ENCODE data around the gene OR6T1. TPM values are rescaled to one million over a fixed set of nuclear protein-coding genes. Genes with fewer than 3 reads are reported as not detected.

The OR6T1 gene
- not detected for polyA plus RNA-seq

- no peaks in the 10 kb centered on the region for H3K4me1 Mint-ChIP-seq
- H3K36me3 Mint-ChIP-seq, result no peaks in the 10 kb centered on the region
- DNase-seq, result no peak
- peaks cover 0 to 6% (median 0%) of the 10 kb centered on the region in 6 donors for H3K9me3 Mint-ChIP-seq
- H3K27me3 Mint-ChIP-seq (ENCODE audit: low read depth in 3 of 3), result peaks cover 0 to 2% (median 0%) of the 10 kb centered on the region in 3 donors
- H3K27ac Mint-ChIP-seq, result no peak within 1 kb of the TSS
- H3K4me3 Mint-ChIP-seq, result no peak within 1 kb of the TSS
Observed at GRCh38 chr11:123943738-123944137, at the start of gene OR6T1. Gene OR6T1 (minus strand): TSS chr11:123943838. CDS start chr11:123943838, 0 bp downstream.

- peaks cover 0 to 14% (median 2%) of the 10 kb centered on the region in 6 donors for H3K9me3 Mint-ChIP-seq
- H3K27me3 Mint-ChIP-seq (ENCODE audit: low read depth in 3 of 3), result peaks cover 1 to 4% (median 4%) of the 10 kb centered on the region in 3 donors
- no peak overlapping the region for H3K4me3 Mint-ChIP-seq
- DNase-seq, result no peak
- no peak overlapping the region for H3K27ac Mint-ChIP-seq
- no peaks in the 10 kb centered on the region for H3K4me1 Mint-ChIP-seq
- H3K36me3 Mint-ChIP-seq, result no peaks in the 10 kb centered on the region
Observed at GRCh38 chr11:123979311-123979710, 35.7 kb upstream of the OR6T1 start.

GRCh38 chr11:123977731-123978347 is 34.2 kb upstream of the OR6T1 start, which contains the start of gene OR10S1:
Gene OR10S1 (minus strand): TSS chr11:123977781. CDS start chr11:123977664, 117 bp downstream.
- no peak within 1 kb of the TSS for H3K4me3 Mint-ChIP-seq
- no peak for DNase-seq
- H3K4me1 Mint-ChIP-seq, result no peaks in the 10 kb centered on the region
- H3K27ac Mint-ChIP-seq, result no peak within 1 kb of the TSS
- H3K36me3 Mint-ChIP-seq, result no peaks in the 10 kb centered on the region
- peaks cover 0 to 14% (median under 1%) of the 10 kb centered on the region in 6 donors for H3K9me3 Mint-ChIP-seq
- H3K27me3 Mint-ChIP-seq (ENCODE audit: low read depth in 3 of 3), result peaks cover 3 to 4% (median 4%) of the 10 kb centered on the region in 3 donors

GRCh38 chr11:123976770-123977560 is 33.3 kb upstream of the OR6T1 start:
- H3K36me3 Mint-ChIP-seq, result no peaks in the 10 kb centered on the region
- no peak overlapping the region for H3K27ac Mint-ChIP-seq
- H3K4me1 Mint-ChIP-seq, result no peaks in the 10 kb centered on the region
- H3K27me3 Mint-ChIP-seq (ENCODE audit: low read depth in 3 of 3), result peaks cover 3 to 4% (median 4%) of the 10 kb centered on the region in 3 donors
- peaks cover 0 to 5% (median 0%) of the 10 kb centered on the region in 6 donors for H3K9me3 Mint-ChIP-seq
- no peak overlapping the region for H3K4me3 Mint-ChIP-seq
- no peak for DNase-seq

- H3K27me3 Mint-ChIP-seq (ENCODE audit: low read depth in 3 of 3), result peaks cover 2 to 4% (median 4%) of the 10 kb centered on the region in 3 donors
- no peak for DNase-seq
- H3K27ac Mint-ChIP-seq, result no peak overlapping the region
- no peaks in the 10 kb centered on the region for H3K4me1 Mint-ChIP-seq
- H3K9me3 Mint-ChIP-seq, result peaks cover 0 to 6% (median 4%) of the 10 kb centered on the region in 6 donors
- no peak overlapping the region for H3K4me3 Mint-ChIP-seq
- no peaks in the 10 kb centered on the region for H3K36me3 Mint-ChIP-seq
Observed at GRCh38 chr11:123973816-123974215, 30.2 kb upstream of the OR6T1 start.

- Mint-ChIP-seq H3K27me3 (ENCODE audit: low read depth in 3 of 3) (peaks cover 2 to 5% (median 4%) of the 10 kb centered on the region in 3 donors), H3K4me1 (no peaks in the 10 kb centered on the region), H3K4me3 (no peak overlapping the region), H3K9me3 (peaks cover 0 to 14% (median 6%) of the 10 kb centered on the region in 6 donors), H3K27ac (no peak overlapping the region), H3K36me3 (no peaks in the 10 kb centered on the region)
- no peak for DNase-seq
Observed at GRCh38 chr11:123956752-123957151, 13.1 kb upstream of the OR6T1 start.

- peaks cover 0 to 2% (median 0%) of the 10 kb centered on the region in 3 donors for H3K27me3 Mint-ChIP-seq (ENCODE audit: low read depth in 3 of 3)
- no peak overlapping the region for H3K27ac Mint-ChIP-seq
- H3K36me3 Mint-ChIP-seq, result no peaks in the 10 kb centered on the region
- no peak for DNase-seq
- H3K4me1 Mint-ChIP-seq, result no peaks in the 10 kb centered on the region
- H3K9me3 Mint-ChIP-seq, result peaks cover 0 to 3% (median 0%) of the 10 kb centered on the region in 6 donors
- H3K4me3 Mint-ChIP-seq, result no peak overlapping the region
Observed at GRCh38 chr11:123945132-123945531, 1.5 kb upstream of the OR6T1 start.

GRCh38 chr11:123942413-123942812 is 1.2 kb downstream of the OR6T1 start:
- H3K4me3 Mint-ChIP-seq, result no peak overlapping the region
- H3K27ac Mint-ChIP-seq, result no peak overlapping the region
- DNase-seq, result no peak
- H3K9me3 Mint-ChIP-seq, result peaks cover 0 to 6% (median 0%) of the 10 kb centered on the region in 6 donors
- H3K4me1 Mint-ChIP-seq, result no peaks in the 10 kb centered on the region
- peaks cover 0 to under 1% (median 0%) of the 10 kb centered on the region in 3 donors for H3K27me3 Mint-ChIP-seq (ENCODE audit: low read depth in 3 of 3)
- H3K36me3 Mint-ChIP-seq, result no peaks in the 10 kb centered on the region

GRCh38 chr11:123939317-123939716 is 4.3 kb downstream of the OR6T1 start, which contains the start of gene OR4D5:
Gene OR4D5 (plus strand): TSS chr11:123939617. CDS start chr11:123939617, 0 bp downstream.
- Mint-ChIP-seq H3K9me3 (peaks cover 0 to 6% (median 0%) of the 10 kb centered on the region in 6 donors), H3K4me3 (no peak within 1 kb of the TSS), H3K27me3 (ENCODE audit: low read depth in 3 of 3) (peaks cover 0 to 2% (median 0%) of the 10 kb centered on the region in 3 donors), H3K4me1 (no peaks in the 10 kb centered on the region), H3K36me3 (no peaks in the 10 kb centered on the region), H3K27ac (no peak within 1 kb of the TSS)
- no peak for DNase-seq

- Mint-ChIP-seq H3K4me3 (no peak overlapping the region), H3K36me3 (no peaks in the 10 kb centered on the region), H3K27ac (no peak overlapping the region), H3K9me3 (peaks cover 0 to 9% (median 4%) of the 10 kb centered on the region in 6 donors), H3K27me3 (ENCODE audit: low read depth in 3 of 3) (peaks cover 0 to 2% (median 0%) of the 10 kb centered on the region in 3 donors), H3K4me1 (no peaks in the 10 kb centered on the region)
- DNase-seq, result no peak
Observed at GRCh38 chr11:123924027-123924426, 19.6 kb downstream of the OR6T1 start.

GRCh38 chr11:123920943-123921342 is 22.7 kb downstream of the OR6T1 start:
- DNase-seq, result no peak
- no peak overlapping the region for H3K27ac Mint-ChIP-seq
- H3K4me3 Mint-ChIP-seq, result no peak overlapping the region
- no peaks in the 10 kb centered on the region for H3K36me3 Mint-ChIP-seq
- H3K9me3 Mint-ChIP-seq, result peaks cover 0 to 5% (median 2%) of the 10 kb centered on the region in 6 donors
- peaks cover 0 to 2% (median 1%) of the 10 kb centered on the region in 3 donors for H3K27me3 Mint-ChIP-seq (ENCODE audit: low read depth in 3 of 3)
- no peaks in the 10 kb centered on the region for H3K4me1 Mint-ChIP-seq

- Mint-ChIP-seq H3K4me1 (no peaks in the 10 kb centered on the region), H3K27ac (no peak overlapping the region), H3K4me3 (no peak overlapping the region), H3K27me3 (ENCODE audit: low read depth in 3 of 3) (peaks cover 0 to 3% (median 3%) of the 10 kb centered on the region in 3 donors), H3K9me3 (peaks cover 0 to 1% (median 0%) of the 10 kb centered on the region in 6 donors), H3K36me3 (no peaks in the 10 kb centered on the region)
- DNase-seq, result no peak
Observed at GRCh38 chr11:123905826-123906225, 37.8 kb downstream of the OR6T1 start.

- peaks cover 0 to 1% (median 0%) of the 10 kb centered on the region in 6 donors for H3K9me3 Mint-ChIP-seq
- H3K27me3 Mint-ChIP-seq (ENCODE audit: low read depth in 3 of 3), result peaks cover 0 to 3% (median 3%) of the 10 kb centered on the region in 3 donors
- no peaks in the 10 kb centered on the region for H3K36me3 Mint-ChIP-seq
- no peak overlapping the region for H3K27ac Mint-ChIP-seq
- no peaks in the 10 kb centered on the region for H3K4me1 Mint-ChIP-seq
- no peak overlapping the region for H3K4me3 Mint-ChIP-seq
- DNase-seq, result no peak
Observed at GRCh38 chr11:123904932-123905331, 38.7 kb downstream of the OR6T1 start.

GRCh38 chr11:123903932-123904331 is 39.7 kb downstream of the OR6T1 start:
- peaks cover 0 to 3% (median 0%) of the 10 kb centered on the region in 3 donors for H3K27me3 Mint-ChIP-seq (ENCODE audit: low read depth in 3 of 3)
- H3K27ac Mint-ChIP-seq, result no peak overlapping the region
- H3K4me1 Mint-ChIP-seq, result no peaks in the 10 kb centered on the region
- H3K4me3 Mint-ChIP-seq, result no peak overlapping the region
- no peak for DNase-seq
- H3K36me3 Mint-ChIP-seq, result no peaks in the 10 kb centered on the region
- H3K9me3 Mint-ChIP-seq, result peaks cover 0 to 1% (median 0%) of the 10 kb centered on the region in 6 donors
